ENCODE measurements around the gene ERMP1.
"Not testable (repeated sequence)": the region's sequence is repeated elsewhere in the genome, so short reads cannot be mapped to it uniquely, and the experiment has no call there.

ERMP1 gene

GRCh38 chr9:5819174-5819573 lies 13.7 kb downstream of the ERMP1 start:
- no peak for DNase-seq

- no peak for DNase-seq
Measured at GRCh38 chr9:5818424-5819142, 14.3 kb downstream of the ERMP1 start.

GRCh38 chr9:5817862-5818261 lies 15.1 kb downstream of the ERMP1 start:
- no peak for DNase-seq

- DNase-seq, result no peak
Measured at GRCh38 chr9:5815461-5815860, 17.5 kb downstream of the ERMP1 start.

- no peak for DNase-seq
Measured at GRCh38 chr9:5813824-5814223, 19.1 kb downstream of the ERMP1 start.

GRCh38 chr9:5811751-5812150 lies 21.2 kb downstream of the ERMP1 start:
- no peak for DNase-seq

- no peak for DNase-seq
Measured at GRCh38 chr9:5805478-5805877, 27.4 kb downstream of the ERMP1 start.

GRCh38 chr9:5801739-5802113 lies 31.2 kb downstream of the ERMP1 start:
- no peak for DNase-seq

- no peak for DNase-seq
Measured at GRCh38 chr9:5800969-5801738, 31.8 kb downstream of the ERMP1 start.

- not testable (repeated sequence) for DNase-seq
Measured at GRCh38 chr9:5800378-5800777, 32.5 kb downstream of the ERMP1 start.

GRCh38 chr9:5799314-5799713 lies 33.6 kb downstream of the ERMP1 start:
- peak; percentile 20 for DNase-seq

GRCh38 chr9:5798581-5798980 lies 34.3 kb downstream of the ERMP1 start:
- DNase-seq, result no peak

GRCh38 chr9:5796298-5796697 lies 36.6 kb downstream of the ERMP1 start:
- DNase-seq, result no peak

- peak; percentile 8 for DNase-seq
Measured at GRCh38 chr9:5793812-5794211, 39.1 kb downstream of the ERMP1 start.

- DNase-seq, result no peak
Measured at GRCh38 chr9:5791870-5792269, 41.0 kb downstream of the ERMP1 start.

- DNase-seq, result no peak
Measured at GRCh38 chr9:5790923-5791322, 42.0 kb downstream of the ERMP1 start.

GRCh38 chr9:5789489-5789888 lies 43.4 kb downstream of the ERMP1 start:
- DNase-seq, result no peak

- no peak for DNase-seq
Measured at GRCh38 chr9:5787759-5788302, 45.1 kb downstream of the ERMP1 start.

GRCh38 chr9:5787220-5787619 lies 45.7 kb downstream of the ERMP1 start:
- DNase-seq, result no peak

- no peak for DNase-seq
Measured at GRCh38 chr9:5786370-5787127, 46.4 kb downstream of the ERMP1 start.

- DNase-seq, result no peak
Measured at GRCh38 chr9:5784526-5785315, 48.2 kb downstream of the ERMP1 start.

- DNase-seq, result no peak
Measured at GRCh38 chr9:5783982-5784381, 48.9 kb downstream of the ERMP1 start.

- not testable (repeated sequence) for DNase-seq
Measured at GRCh38 chr9:5783420-5783819, 49.5 kb downstream of the ERMP1 start.

Measured in CD4-positive, alpha-beta T cell treated with Interleukin-21 for 1 hour (primary cell).